VCaP (cell line): ENCODE measurements around the gene ADCYAP1R1.

ENCODE experiments used
- H3K27ac ChIP-seq: fragments of 450-650 bp; 2 replicates; pipeline ENCODE4 v1.5.1; 2017
- TF ChIP-seq, protein P1 (sequence below): fragments of 450-650 bp; conservative IDR thresholded peaks from 2 replicates; pipeline ENCODE4 v1.5.1; 2017; ENCODE audit warnings: mild to moderate bottlenecking, moderate library complexity

The ADCYAP1R1 gene

DNA sequence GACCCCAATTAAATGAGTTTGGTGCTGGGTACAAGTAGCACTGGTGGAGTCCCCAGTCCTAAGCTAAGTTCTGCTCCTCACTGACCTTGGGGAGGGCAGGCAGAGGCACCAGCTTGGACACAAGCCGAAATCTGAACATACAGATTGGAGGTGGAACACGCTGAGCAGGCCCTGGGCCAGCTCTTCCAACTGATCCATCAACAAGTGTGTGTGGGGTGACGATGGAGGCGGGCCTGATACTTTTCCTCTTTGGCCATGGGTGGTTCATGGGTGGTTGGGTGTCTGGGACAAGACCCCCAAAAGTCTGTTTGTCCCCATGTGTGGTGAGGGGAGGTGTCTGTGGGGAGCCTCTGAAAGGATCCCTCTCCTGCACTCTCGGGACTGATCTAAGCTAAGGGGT, 1.9 kb downstream of the ADCYAP1R1 start:
- no peak overlapping the region for H3K27ac ChIP-seq
- TF ChIP-seq, protein P1, sequence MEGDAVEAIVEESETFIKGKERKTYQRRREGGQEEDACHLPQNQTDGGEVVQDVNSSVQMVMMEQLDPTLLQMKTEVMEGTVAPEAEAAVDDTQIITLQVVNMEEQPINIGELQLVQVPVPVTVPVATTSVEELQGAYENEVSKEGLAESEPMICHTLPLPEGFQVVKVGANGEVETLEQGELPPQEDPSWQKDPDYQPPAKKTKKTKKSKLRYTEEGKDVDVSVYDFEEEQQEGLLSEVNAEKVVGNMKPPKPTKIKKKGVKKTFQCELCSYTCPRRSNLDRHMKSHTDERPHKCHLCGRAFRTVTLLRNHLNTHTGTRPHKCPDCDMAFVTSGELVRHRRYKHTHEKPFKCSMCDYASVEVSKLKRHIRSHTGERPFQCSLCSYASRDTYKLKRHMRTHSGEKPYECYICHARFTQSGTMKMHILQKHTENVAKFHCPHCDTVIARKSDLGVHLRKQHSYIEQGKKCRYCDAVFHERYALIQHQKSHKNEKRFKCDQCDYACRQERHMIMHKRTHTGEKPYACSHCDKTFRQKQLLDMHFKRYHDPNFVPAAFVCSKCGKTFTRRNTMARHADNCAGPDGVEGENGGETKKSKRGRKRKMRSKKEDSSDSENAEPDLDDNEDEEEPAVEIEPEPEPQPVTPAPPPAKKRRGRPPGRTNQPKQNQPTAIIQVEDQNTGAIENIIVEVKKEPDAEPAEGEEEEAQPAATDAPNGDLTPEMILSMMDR: no peak

DNA sequence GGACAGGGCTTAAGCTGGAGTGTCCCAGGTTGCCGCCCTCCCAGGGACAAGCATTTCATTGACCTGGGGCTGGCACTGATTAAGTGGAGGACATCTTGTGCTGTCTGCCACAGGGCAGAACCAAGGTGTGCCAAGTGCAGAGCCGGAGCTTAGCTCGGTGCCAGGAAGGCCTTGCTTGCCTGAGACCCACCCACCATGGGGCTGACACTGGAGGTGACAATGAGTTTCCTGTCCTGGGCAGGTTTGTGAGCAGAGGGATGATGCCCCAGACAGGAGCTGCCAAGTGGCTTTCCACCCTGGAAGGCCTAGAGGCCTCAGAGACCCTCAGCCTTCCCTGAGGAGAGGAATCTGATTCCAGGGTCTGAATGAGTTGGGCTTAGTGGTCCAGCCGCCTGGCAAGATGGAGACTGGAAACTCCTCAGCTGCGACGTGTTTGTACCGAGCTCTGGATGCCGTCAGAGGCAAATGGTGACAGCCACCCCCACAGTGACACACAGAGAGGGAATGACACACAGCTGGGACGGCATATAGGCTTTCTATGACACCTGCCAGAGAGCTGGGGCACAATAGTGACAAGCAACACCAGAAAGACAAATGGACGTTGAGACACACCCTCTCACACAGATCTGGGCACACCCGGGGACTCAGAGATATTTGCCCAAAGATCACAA, 2.6 kb downstream of the ADCYAP1R1 start:
- TF ChIP-seq, protein P1: no peak
- H3K27ac ChIP-seq: no peak overlapping the region

DNA sequence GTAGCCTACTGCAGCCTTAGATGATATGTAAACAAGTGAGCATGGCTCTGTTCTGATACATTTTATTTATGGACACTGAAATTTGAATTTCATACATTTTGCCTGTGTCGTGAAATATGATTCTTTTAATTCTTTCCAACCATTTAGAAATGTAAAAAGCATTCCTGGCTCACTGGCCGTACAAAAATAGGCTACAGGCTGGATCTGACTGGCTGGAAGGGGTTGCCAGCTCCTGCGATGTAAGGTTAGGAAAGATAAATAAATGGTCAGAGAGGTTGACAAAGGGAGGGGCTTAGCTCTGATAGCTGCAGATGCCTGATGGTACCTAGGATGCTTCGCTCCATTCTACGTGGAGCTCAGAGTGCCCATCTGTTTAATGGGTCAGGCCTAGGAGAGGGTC, 3.4 kb downstream of the ADCYAP1R1 start:
- TF ChIP-seq, protein P1: no peak
- no peak overlapping the region for H3K27ac ChIP-seq

DNA sequence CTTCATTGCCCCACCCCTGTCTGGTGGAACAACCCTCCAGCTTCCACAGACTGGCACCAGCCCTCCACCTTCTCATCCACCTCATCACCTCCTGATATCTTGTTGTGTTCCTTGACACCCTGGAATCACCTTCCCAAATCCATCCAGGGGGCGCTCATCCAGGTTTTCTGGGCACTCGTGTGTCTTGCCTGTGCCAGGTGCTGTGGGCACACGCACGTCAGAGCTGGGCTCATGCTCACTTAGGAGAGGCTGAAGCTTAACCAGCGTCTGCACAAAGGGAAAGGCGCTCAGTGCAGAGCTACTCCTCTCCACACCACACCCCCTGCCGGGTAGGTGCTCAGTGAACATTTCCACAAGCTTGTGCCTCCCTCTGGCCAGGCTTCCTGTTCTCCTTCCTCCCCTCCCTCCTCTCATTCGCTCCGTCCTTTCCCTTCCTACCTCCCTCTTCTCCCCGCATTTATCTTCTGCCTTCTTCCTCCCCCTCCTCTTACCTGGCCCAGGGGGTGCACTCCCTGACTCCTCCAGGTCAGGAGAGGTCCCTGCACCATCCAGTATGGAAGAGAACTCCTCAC, 4.8 kb downstream of the ADCYAP1R1 start:
- TF ChIP-seq, protein P1: no peak

DNA sequence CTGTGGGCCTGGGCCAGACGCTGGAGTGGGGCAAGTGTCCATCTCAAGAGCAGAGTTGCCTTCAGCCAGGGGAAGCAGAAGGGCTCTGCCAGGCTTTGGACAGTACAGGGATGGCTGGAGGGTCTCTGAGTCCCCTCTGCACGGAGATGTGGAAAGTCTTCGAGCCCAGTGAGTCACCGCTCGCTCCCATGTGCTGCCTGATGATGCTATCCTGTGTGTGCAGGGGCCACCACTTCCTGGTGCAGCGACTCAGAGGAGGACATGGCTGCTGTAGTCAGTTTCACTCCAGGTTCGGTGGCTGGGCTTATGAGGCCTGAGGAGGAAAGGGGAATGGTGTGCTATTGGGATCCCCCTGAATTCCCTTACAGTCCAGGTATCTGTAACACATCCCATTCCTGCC, 6.0 kb downstream of the ADCYAP1R1 start:
- H3K27ac ChIP-seq: no peak overlapping the region
- TF ChIP-seq, protein P1: no peak

More for the DNA sequence above, 4.8 kb downstream of the ADCYAP1R1 start:
- no peak overlapping the region for H3K27ac ChIP-seq

DNA sequence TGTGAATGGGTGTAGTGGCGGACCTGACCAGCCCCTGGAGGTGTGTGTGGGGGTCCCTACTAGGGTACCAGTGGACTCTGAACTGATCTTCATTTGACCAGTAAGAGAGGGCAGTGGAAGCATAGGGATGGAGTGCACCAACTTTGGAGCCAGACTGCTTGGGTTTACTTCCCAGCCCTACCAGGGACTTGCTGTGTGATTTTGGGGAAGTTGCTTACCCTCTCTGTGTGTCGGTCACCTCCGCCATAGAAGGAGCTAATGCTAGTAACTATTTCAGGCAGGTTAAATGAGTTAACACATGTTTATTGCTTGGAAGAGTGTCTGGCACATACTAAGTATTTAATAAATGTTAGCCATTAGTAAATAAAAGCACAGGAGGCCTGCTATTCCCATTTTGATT, 6.6 kb downstream of the ADCYAP1R1 start:
- H3K27ac ChIP-seq: no peak overlapping the region
- TF ChIP-seq, protein P1: no peak

DNA sequence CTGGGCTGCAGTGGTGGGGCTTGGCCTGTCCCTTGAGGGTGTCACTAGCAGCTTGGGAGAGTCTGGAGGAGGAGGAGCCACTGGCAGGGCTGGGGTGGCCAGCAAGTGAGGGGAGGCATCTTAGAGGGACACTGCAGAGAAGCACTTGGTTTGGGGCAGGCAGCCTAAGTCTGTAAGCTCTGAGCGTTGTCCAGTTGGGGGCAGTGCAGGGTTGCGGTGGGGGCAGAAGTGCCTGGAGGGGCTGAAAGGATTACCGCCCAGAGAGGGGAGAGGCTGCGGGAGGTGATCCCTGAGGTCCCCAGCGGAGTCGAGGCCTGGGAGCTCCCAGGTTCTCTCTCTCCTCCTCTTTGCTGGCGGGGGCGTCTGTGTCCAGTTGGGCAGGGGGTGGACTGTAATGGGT, 7.4 kb downstream of the ADCYAP1R1 start:
- no peak overlapping the region for H3K27ac ChIP-seq
- TF ChIP-seq, protein P1: no peak
